Esophagus squamous epithelium (tissue), 4 donors: Measurements from ENCODE around the gene JARID2.

Experiments used
- CTCF ChIP-seq, 6 experiments: fragments of 450-650 bp in 4 of 6; fragments of 200-600 bp in 2 of 6; sonication (generic) in 2 of 6; IDR thresholded peaks; one replicate each; pipeline ENCODE4 v1.5.1; 2016 to 2019; ENCODE audit warnings: antibody characterized with exemption in 6 of 6, mild to moderate bottlenecking in 4 of 6, moderate library complexity in 4 of 6
- POLR2A ChIP-seq, 4 donors: fragments of 450-650 bp; IDR thresholded peaks; one replicate each; pipeline ENCODE4 v1.6.1; 2017; ENCODE audit warnings: antibody characterized with exemption in 4 of 4, mild to moderate bottlenecking in 4 of 4, moderate library complexity in 3 of 4

DNA sequence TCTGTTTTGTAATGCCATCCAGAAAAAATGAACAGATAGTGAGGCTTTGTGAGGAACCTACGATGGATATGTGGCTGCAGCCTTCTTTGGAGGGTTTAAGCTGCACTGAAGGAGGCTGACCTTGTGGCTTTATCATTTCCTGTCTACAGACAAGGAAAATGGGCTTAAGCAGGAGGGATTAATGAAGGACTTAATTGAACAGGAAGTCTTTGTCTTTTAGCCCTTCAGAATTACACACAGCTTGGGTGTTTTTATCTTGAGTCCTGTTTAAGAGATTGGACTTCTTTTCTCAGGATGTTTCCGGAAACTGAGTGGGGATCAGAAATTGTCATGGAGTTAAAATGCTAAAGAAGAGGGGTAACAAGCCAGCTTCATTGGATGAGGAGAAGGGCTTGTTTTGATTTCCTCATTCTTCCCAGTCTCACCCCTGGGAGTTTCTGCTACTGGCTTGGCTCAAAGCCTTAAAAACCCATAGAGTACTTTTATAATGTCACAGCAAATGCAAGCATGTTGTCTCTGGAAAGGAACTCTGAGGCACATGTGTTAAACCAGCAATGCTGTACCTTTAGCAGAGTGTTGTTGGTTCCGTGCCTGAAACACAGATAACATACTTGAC lies 193.6 kb downstream of the JARID2 start:
- TF ChIP-seq POLR2A (IDR thresholded peaks at IDR 0.05) (no peak), CTCF (IDR thresholded peaks at IDR 0.05) (no peak)
